Naive thymus-derived CD4-positive, alpha-beta T cell (primary cell): ENCODE data around the gene RILP. TPM values are rescaled to one million over a fixed set of nuclear protein-coding genes. Genes with fewer than 3 reads are reported as not detected.

Experiments
- ATAC-seq: fragments of 150-1000 bp; cut with Tn5 transposase; 2 replicates; pipeline ENCODE4 v1.10.0; 2021; ENCODE audit warnings: mild to moderate bottlenecking, moderate library complexity
- CTCF ChIA-PET: fragments of 350-600 bp; sonication (Branson Sonifier 250); formaldehyde crosslinking; loops from one replicate; lab custom pipeline; 2021; ENCODE audit warnings: antibody characterized with exemption; lab: Charles Lee
- POLR2A ChIA-PET: fragments of 350-600 bp; sonication (Branson Sonifier 250); formaldehyde crosslinking; loops from one replicate; lab custom pipeline; 2021; ENCODE audit warnings: antibody characterized with exemption, inconsistent platforms; lab: Charles Lee
- DNase-seq, 9 donors: peaks; one replicate each; pipeline versions ENCODE4 v3.0.0 to v3.0.0-alpha.2; 2020 to 2022; ENCODE audit warnings: mixed read lengths in 1 of 9
- H3K27ac ChIP-seq: one replicate; pipeline ENCODE4 v1.7.0; 2013; ENCODE audit warnings: mild to moderate bottlenecking, low read depth, low read length, moderate library complexity
- H3K27me3 ChIP-seq, 2 donors: one replicate each; pipeline ENCODE4 v1.7.0; 2013; ENCODE audit warnings: low read length in 2 of 2, mild to moderate bottlenecking in 2 of 2, moderate library complexity in 2 of 2; ENCODE audit not compliant: control insufficient read depth in 2 of 2, insufficient read depth in 2 of 2
- H3K36me3 ChIP-seq, 3 experiments: 1 replicate in 2 of 3; 2 replicates in 1 of 3; pipeline ENCODE4 v1.7.0; 2013; ENCODE audit warnings: low read length in 3 of 3, mild to moderate bottlenecking in 3 of 3, moderate library complexity in 1 of 3; ENCODE audit not compliant: insufficient read depth in 3 of 3, control insufficient read depth in 2 of 3
- H3K4me1 ChIP-seq, 2 donors: one replicate each; pipeline ENCODE4 v1.7.0; 2013; ENCODE audit warnings: low read length in 2 of 2, mild to moderate bottlenecking in 2 of 2, moderate library complexity in 1 of 2; ENCODE audit not compliant: control insufficient read depth in 2 of 2, insufficient read depth in 2 of 2
- H3K4me3 ChIP-seq: 2 replicates; pipeline ENCODE4 v1.7.0; 2013; ENCODE audit warnings: mild to moderate bottlenecking, low read length
- H3K9me3 ChIP-seq, 3 experiments: 1 replicate in 2 of 3; 2 replicates in 1 of 3; pipeline ENCODE4 v1.7.0; 2013; ENCODE audit warnings: low read length in 3 of 3; ENCODE audit not compliant: control insufficient read depth in 2 of 3
- H3K27ac Mint-ChIP-seq, 9 donors: one replicate each; pipeline ENCODE4 v1.8.0; 2020 to 2022; ENCODE audit warnings: mixed read lengths in 9 of 9, mild to moderate bottlenecking in 8 of 9, moderate library complexity in 5 of 9, inconsistent platforms in 2 of 9
- H3K27me3 Mint-ChIP-seq, 5 donors: one replicate each; pipeline ENCODE4 v1.8.0; 2021 to 2022; ENCODE audit warnings: mixed read lengths in 5 of 5, mild to moderate bottlenecking in 1 of 5
- H3K36me3 Mint-ChIP-seq, 5 donors: one replicate each; pipeline ENCODE4 v1.8.0; 2020 to 2022; ENCODE audit warnings: mixed read lengths in 5 of 5, mild to moderate bottlenecking in 3 of 5, inconsistent platforms in 1 of 5
- H3K4me1 Mint-ChIP-seq, 7 donors: one replicate each; pipeline ENCODE4 v1.8.0; 2020 to 2022; ENCODE audit warnings: mixed read lengths in 7 of 7, mild to moderate bottlenecking in 3 of 7, inconsistent platforms in 1 of 7
- H3K4me3 Mint-ChIP-seq, 10 donors: one replicate each; pipeline ENCODE4 v1.8.0; 2020 to 2022; ENCODE audit warnings: mild to moderate bottlenecking in 10 of 10, mixed read lengths in 10 of 10, moderate library complexity in 6 of 10, inconsistent platforms in 2 of 10
- H3K9me3 Mint-ChIP-seq, 11 donors: one replicate each; pipeline ENCODE4 v1.8.0; 2020 to 2022; ENCODE audit warnings: mixed read lengths in 11 of 11, mild to moderate bottlenecking in 4 of 11, inconsistent platforms in 1 of 11, moderate library complexity in 1 of 11
- intact Hi-C, 2 donors: fragments of 100-400 bp; cut with micrococcal nuclease; formaldehyde crosslinking; loops; one replicate each; pipeline ENCODE4 v1.15.1; 2023
- polyA plus RNA-seq, 2 donors: library from polyadenylated mRNA; unstranded; fragments of 300-500 nt; fragmentation: Illumina TruSeq; gene quantifications; one replicate each; pipeline ENCODE4 v1.2.3, GENCODE V29; 2021
- total RNA-seq, 6 experiments: library from RNA in 5 of 6; stranded (reverse) in 5 of 6; gene quantifications; 1 replicate in 5 of 6; 2 replicates in 1 of 6; pipeline ENCODE4 v1.2.3 and lab custom pipeline; 2021 to 2026

Gene RILP
- total and polyA plus RNA-seq, 7 experiments from 2014 or later, result 2.1 to 8.7 (median 3.0) TPM

GRCh38 chr17:1604831-1605528, 44.7 kb downstream of the RILP start:
- Histone ChIP-seq H3K4me3 (no peak overlapping the region), H3K4me1 (no peaks in the 10 kb centered on the region), H3K27me3 (no peaks in the 10 kb centered on the region), H3K27ac (no peak overlapping the region), H3K36me3 (no peaks in the 10 kb centered on the region), H3K9me3 (peaks cover 0 to 10% (median 0%) of the 10 kb centered on the region in 3 experiments)
- peaks cover 0 to 9% (median 0%) of the 10 kb centered on the region in 11 donors for H3K9me3 Mint-ChIP-seq
- H3K27ac Mint-ChIP-seq, result no peak overlapping the region
- ChIA-PET CTCF (no interaction called here), POLR2A (interaction anchor here (0.6 kb wide), 1 partner anchor 283 kb away, joined by 3 read pairs; no protein-coding TSS in a partner anchor)
- no peak for ATAC-seq
- H3K4me3 Mint-ChIP-seq, result no peak overlapping the region
- intact Hi-C loops, result no loop called here
- H3K4me1 Mint-ChIP-seq, result peaks cover 0 to 7% (median 0%) of the 10 kb centered on the region in 7 donors
- DNase-seq, result no peak
- H3K36me3 Mint-ChIP-seq, result peaks cover 0 to 5% (median 0%) of the 10 kb centered on the region in 5 donors
- H3K27me3 Mint-ChIP-seq, result no peaks in the 10 kb centered on the region

GRCh38 chr17:1601571-1601970, 48.1 kb downstream of the RILP start:
- H3K4me1 Mint-ChIP-seq, result peaks cover 0 to 5% (median 0%) of the 10 kb centered on the region in 7 donors
- Histone ChIP-seq H3K27ac (no peak overlapping the region), H3K27me3 (no peaks in the 10 kb centered on the region), H3K9me3 (peaks cover 0 to 10% (median 0%) of the 10 kb centered on the region in 3 experiments), H3K36me3 (no peaks in the 10 kb centered on the region), H3K4me1 (no peaks in the 10 kb centered on the region), H3K4me3 (no peak overlapping the region)
- H3K4me3 Mint-ChIP-seq, result no peak overlapping the region
- ChIA-PET CTCF (no interaction called here), POLR2A (no interaction called here)
- peaks cover 0 to 9% (median 0%) of the 10 kb centered on the region in 11 donors for H3K9me3 Mint-ChIP-seq
- H3K27me3 Mint-ChIP-seq, result no peaks in the 10 kb centered on the region
- intact Hi-C loops, result no loop called here
- H3K27ac Mint-ChIP-seq, result no peak overlapping the region
- H3K36me3 Mint-ChIP-seq, result peaks cover 0 to 5% (median 0%) of the 10 kb centered on the region in 5 donors
- no peak for DNase-seq
- no peak for ATAC-seq

GRCh38 chr17:1598399-1599095, 51.1 kb downstream of the RILP start:
- H3K4me3 ChIP-seq, result no peak overlapping the region
- peaks cover 0 to 10% (median 0%) of the 10 kb centered on the region in 3 experiments for H3K9me3 ChIP-seq
- Mint-ChIP-seq H3K9me3 (peaks cover 0 to 9% (median 0%) of the 10 kb centered on the region in 11 donors), H3K27ac (no peak overlapping the region), H3K4me1 (peaks cover 0 to 2% (median 0%) of the 10 kb centered on the region in 7 donors), H3K4me3 (no peak overlapping the region), H3K36me3 (peaks cover 0 to 5% (median 0%) of the 10 kb centered on the region in 5 donors), H3K27me3 (no peaks in the 10 kb centered on the region)
- CTCF ChIA-PET, result no interaction called here
- intact Hi-C loops, result no loop called here
- POLR2A ChIA-PET, result no interaction called here
- no peaks in the 10 kb centered on the region for H3K27me3 ChIP-seq
- H3K4me1 ChIP-seq, result no peaks in the 10 kb centered on the region
- DNase-seq (no peak), ATAC-seq (no peak)
- no peaks in the 10 kb centered on the region for H3K36me3 ChIP-seq
- H3K27ac ChIP-seq, result no peak overlapping the region

- Mint-ChIP-seq H3K4me1 (peaks cover 0 to 2% (median 0%) of the 10 kb centered on the region in 7 donors), H3K27me3 (no peaks in the 10 kb centered on the region), H3K36me3 (peaks cover 0 to 5% (median 0%) of the 10 kb centered on the region in 5 donors), H3K27ac (peak overlapping the region in 1 of 9 donors; percentile 26), H3K9me3 (peaks cover 0 to 9% (median 0%) of the 10 kb centered on the region in 11 donors), H3K4me3 (no peak overlapping the region)
- POLR2A ChIA-PET, result no interaction called here
- H3K36me3 ChIP-seq, result no peaks in the 10 kb centered on the region
- H3K27ac ChIP-seq, result no peak overlapping the region
- ATAC-seq (no peak), DNase-seq (no peak)
- CTCF ChIA-PET, result no interaction called here
- H3K9me3 ChIP-seq, result peaks cover 0 to 10% (median 0%) of the 10 kb centered on the region in 3 experiments
- H3K4me1 ChIP-seq, result no peaks in the 10 kb centered on the region
- intact Hi-C loops, result no loop called here
- H3K4me3 ChIP-seq, result no peak overlapping the region
- H3K27me3 ChIP-seq, result no peaks in the 10 kb centered on the region
Measured at GRCh38 chr17:1597861-1598342, 51.8 kb downstream of the RILP start.

Other genes starting within 250 kb of the RILP start
- 100 to 1,000 TPM; 119 to 317 (median 127) TPM for gene YWHAE, start 249.6 kb downstream of the RILP start, total RNA-seq
- gene YWHAE, start 249.6 kb downstream of the RILP start, polyA plus RNA-seq, result 10 to 100 TPM; 30.6 to 37.3 TPM
- gene CRK, start 193.6 kb downstream of the RILP start, total RNA-seq, result 10 to 100 TPM; 16.9 to 29.0 (median 20.9) TPM
- gene CRK, start 193.6 kb downstream of the RILP start, polyA plus RNA-seq, result 10 to 100 TPM; 20.0 to 24.3 TPM
- gene MYO1C, start 157.2 kb downstream of the RILP start, total RNA-seq, result 10 to 100 TPM; 10.3 to 37.0 (median 23.6) TPM
- gene MYO1C, start 157.2 kb downstream of the RILP start, polyA plus RNA-seq, result 1 to 10 TPM; 4.4 to 4.7 TPM
- gene INPP5K, start 133.3 kb downstream of the RILP start, total RNA-seq, result 100 to 1,000 TPM in 2 of 5 experiments, 10 to 100 TPM in 3; 50.5 to 184 (median 84.2) TPM
- gene INPP5K, start 133.3 kb downstream of the RILP start, polyA plus RNA-seq, result 10 to 100 TPM; 72.9 to 84.3 TPM
- gene PITPNA, start 87.1 kb downstream of the RILP start, total RNA-seq, result 10 to 100 TPM; 31.5 to 87.9 (median 39.1) TPM
- 10 to 100 TPM; 16.6 to 25.3 TPM for gene PITPNA, start 87.1 kb downstream of the RILP start, polyA plus RNA-seq
- gene SLC43A2, start 21.0 kb downstream of the RILP start, total RNA-seq, result 100 to 1,000 TPM in 1 of 5 experiments, 10 to 100 TPM in 1, 1 to 10 TPM in 2, under 1 TPM in 1; 0.44 to 112 (median 9.2) TPM
- 1 to 10 TPM; 3.5 to 3.7 TPM for gene SLC43A2, start 21.0 kb downstream of the RILP start, polyA plus RNA-seq
- 1 to 10 TPM; 1.2 to 9.0 (median 2.3) TPM for gene SCARF1, start 4.1 kb downstream of the RILP start, total RNA-seq
- under 1 TPM in 1 of 2 donors, not detected in 1; 0.06 TPM for gene SCARF1, start 4.1 kb downstream of the RILP start, polyA plus RNA-seq
- gene PRPF8, start 35.0 kb upstream of the RILP start, total RNA-seq, result 100 to 1,000 TPM; 388 to 554 (median 460) TPM
- 100 to 1,000 TPM; 167 to 272 TPM for gene PRPF8, start 35.0 kb upstream of the RILP start, polyA plus RNA-seq
- under 1 TPM in 4 of 5 experiments, not detected in 1; 0.05 to 0.49 (median 0.08) TPM for gene TLCD2, start 60.5 kb upstream of the RILP start, total RNA-seq
- gene TLCD2, start 60.5 kb upstream of the RILP start, polyA plus RNA-seq, result not detected
- 10 to 100 TPM; 30.7 to 55.1 (median 38.3) TPM for gene WDR81, start 74.8 kb upstream of the RILP start, total RNA-seq
- 10 to 100 TPM in 1 of 2 donors, 1 to 10 TPM in 1; 9.8 to 25.5 TPM for gene WDR81, start 74.8 kb upstream of the RILP start, polyA plus RNA-seq
- 1 to 10 TPM in 1 of 5 experiments, under 1 TPM in 4; 0.27 to 1.4 (median 0.65) TPM for gene SERPINF2, start 93.0 kb upstream of the RILP start, total RNA-seq
- not detected for gene SERPINF2, start 93.0 kb upstream of the RILP start, polyA plus RNA-seq
- 10 to 100 TPM in 1 of 5 experiments, 1 to 10 TPM in 3, not detected in 1; 1.5 to 12.1 (median 4.9) TPM for gene SERPINF1, start 112.2 kb upstream of the RILP start, total RNA-seq
- gene SERPINF1, start 112.2 kb upstream of the RILP start, polyA plus RNA-seq, result 1 to 10 TPM; 4.6 to 8.9 TPM
- 10 to 100 TPM; 19.8 to 38.4 (median 32.5) TPM for gene SMYD4, start 180.0 kb upstream of the RILP start, total RNA-seq
- gene SMYD4, start 180.0 kb upstream of the RILP start, polyA plus RNA-seq, result 10 to 100 TPM in 1 of 2 donors, 1 to 10 TPM in 1; 9.7 to 18.0 TPM
- 100 to 1,000 TPM in 3 of 5 experiments, 10 to 100 TPM in 2; 57.8 to 264 (median 110) TPM for gene RPA1, start 180.1 kb upstream of the RILP start, total RNA-seq
- gene RPA1, start 180.1 kb upstream of the RILP start, polyA plus RNA-seq, result 10 to 100 TPM; 80.0 to 85.2 TPM